GM21447 (cell line): ENCODE results near the gene OR52E2.
"Not testable (repeated sequence)": the region's sequence is repeated elsewhere in the genome, so short reads cannot be mapped to it uniquely, and the experiment has no call there.

Experiments used
- ATAC-seq: cut with Tn5 transposase; IDR thresholded peaks from one replicate; pipeline ENCODE4 v1.9.1; 2021; ENCODE audit not compliant: unreplicated experiment

Gene OR52E2

GRCh38 chr11:5059391-5059790 lies at the start of gene OR52E2:
TSS of gene OR52E2 (minus strand) at chr11:5059627. CDS start at chr11:5059627, 0 bp downstream.
- no peak for ATAC-seq

GRCh38 chr11:5107285-5107684 lies 47.9 kb upstream of the OR52E2 start:
- no peak for ATAC-seq

DNA sequence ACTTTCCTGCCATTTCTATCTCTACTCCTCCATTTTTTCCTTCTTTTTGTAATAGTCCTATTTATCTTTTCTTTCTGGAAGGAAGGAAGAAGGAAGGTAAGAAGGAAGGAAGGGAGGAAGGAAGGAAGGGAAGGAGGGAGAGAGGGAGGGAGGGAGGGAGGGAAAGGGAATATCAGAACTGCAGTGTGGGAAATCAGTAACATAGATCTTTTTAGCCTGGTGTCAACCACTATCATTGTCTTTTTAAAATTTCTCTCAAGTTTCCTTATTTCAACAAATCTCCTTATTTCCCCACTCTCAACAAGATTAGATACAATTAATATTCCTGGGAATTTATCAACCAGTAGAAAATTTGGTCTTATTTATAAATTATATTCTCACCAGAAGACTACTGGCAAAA lies 43.6 kb upstream of the OR52E2 start:
- ATAC-seq = no peak

- no peak for ATAC-seq
Observed at GRCh38 chr11:5102246-5102645, 42.8 kb upstream of the OR52E2 start.

- no peak for ATAC-seq
Observed at GRCh38 chr11:5096011-5096410, 36.6 kb upstream of the OR52E2 start.

GRCh38 chr11:5092821-5093585 lies 33.6 kb upstream of the OR52E2 start:
- no peak for ATAC-seq

GRCh38 chr11:5090668-5091067 lies 31.2 kb upstream of the OR52E2 start:
- ATAC-seq = no peak

- no peak for ATAC-seq
Observed at GRCh38 chr11:5088556-5088955, 29.1 kb upstream of the OR52E2 start.

DNA sequence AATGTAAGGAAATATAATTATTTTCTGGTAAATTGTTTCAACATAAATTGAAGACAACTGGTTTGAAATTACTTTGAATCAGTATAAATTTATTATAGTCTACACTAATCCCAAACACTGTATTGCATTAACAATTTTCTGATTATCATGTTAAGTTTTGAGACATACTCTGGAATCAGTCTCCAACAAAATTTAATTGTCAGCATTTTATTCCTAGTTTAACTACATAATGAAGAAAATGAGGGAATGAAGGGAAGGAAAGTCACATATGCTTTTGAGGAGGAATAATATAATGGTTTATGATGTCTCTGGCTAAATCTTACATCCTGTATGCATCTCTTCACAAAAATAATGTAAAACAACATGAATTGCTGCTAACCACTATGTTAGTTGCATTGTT lies 24.2 kb upstream of the OR52E2 start:
- ATAC-seq = no peak

- ATAC-seq = no peak
Observed at GRCh38 chr11:5081405-5081804, 22.0 kb upstream of the OR52E2 start.

- ATAC-seq = no peak
Observed at GRCh38 chr11:5071799-5072198, 12.4 kb upstream of the OR52E2 start.

- no peak for ATAC-seq
Observed at GRCh38 chr11:5069272-5069671, 9.8 kb upstream of the OR52E2 start, which contains the start of gene OR52E1. TSS of gene OR52E1 (plus strand) at chr11:5069572.

DNA sequence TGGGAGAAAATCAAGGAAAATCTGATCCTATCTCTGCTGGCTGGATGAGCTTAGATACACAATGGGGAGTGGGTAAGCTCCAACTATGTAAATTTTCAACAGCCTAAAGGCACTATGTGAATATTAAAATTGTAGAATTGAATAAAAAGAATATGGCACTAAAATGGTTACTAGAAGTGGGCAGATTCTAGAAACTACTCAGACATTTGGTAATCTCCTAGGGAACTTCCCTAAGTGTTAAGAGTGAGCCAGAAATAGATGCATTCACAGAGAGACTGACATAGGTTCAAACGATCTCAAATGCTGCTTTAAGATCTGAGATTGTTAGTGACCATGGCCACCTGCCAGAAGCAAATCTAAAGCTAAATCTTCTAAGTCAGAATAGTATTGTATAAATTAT lies 5.6 kb upstream of the OR52E2 start:
- no peak for ATAC-seq

GRCh38 chr11:5058679-5059078 lies 748 bp downstream of the OR52E2 start:
- not testable (repeated sequence) for ATAC-seq

DNA sequence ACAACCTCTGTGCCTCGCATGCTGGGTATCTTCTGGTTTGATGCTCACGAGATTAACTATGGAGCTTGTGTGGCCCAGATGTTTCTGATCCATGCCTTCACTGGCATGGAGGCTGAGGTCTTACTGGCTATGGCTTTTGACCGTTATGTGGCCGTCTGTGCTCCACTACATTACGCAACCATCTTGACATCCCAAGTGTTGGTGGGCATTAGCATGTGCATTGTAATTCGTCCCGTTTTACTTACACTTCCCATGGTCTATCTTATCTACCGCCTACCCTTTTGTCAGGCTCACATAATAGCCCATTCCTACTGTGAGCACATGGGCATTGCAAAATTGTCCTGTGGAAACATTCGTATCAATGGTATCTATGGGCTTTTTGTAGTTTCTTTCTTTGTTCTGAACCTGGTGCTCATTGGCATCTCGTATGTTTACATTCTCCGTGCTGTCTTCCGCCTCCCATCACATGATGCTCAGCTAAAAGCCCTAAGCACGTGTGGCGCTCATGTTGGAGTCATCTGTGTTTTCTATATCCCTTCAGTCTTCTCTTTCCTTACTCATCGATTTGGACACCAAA lies 12.6 kb downstream of the OR52E2 start:
- no peak for ATAC-seq

- no peak for ATAC-seq
Observed at GRCh38 chr11:5046226-5046625, 13.2 kb downstream of the OR52E2 start, which contains the start of gene OR52J3. TSS of gene OR52J3 (plus strand) at chr11:5046526. CDS start at chr11:5046526, 0 bp downstream.

- ATAC-seq = no peak
Observed at GRCh38 chr11:5043380-5043779, 16.0 kb downstream of the OR52E2 start.

DNA sequence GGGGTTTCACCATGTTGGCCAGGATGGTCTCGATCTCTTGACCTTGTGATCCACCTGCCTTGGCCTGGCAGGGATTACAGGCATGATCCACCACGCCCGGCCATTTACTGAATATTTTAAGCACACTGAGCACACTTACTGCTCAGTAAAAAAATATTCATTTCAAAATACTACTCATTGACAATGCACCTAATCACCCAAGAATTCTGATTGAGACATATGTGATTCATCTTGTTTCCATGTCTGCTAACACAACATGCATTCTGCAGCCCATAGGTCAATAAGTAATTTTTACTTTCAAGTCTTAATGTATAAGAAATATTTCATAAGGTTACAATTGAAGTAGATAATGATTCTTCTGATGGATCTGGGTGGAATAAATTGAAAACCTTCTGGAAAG lies 17.3 kb downstream of the OR52E2 start:
- ATAC-seq = no peak

DNA sequence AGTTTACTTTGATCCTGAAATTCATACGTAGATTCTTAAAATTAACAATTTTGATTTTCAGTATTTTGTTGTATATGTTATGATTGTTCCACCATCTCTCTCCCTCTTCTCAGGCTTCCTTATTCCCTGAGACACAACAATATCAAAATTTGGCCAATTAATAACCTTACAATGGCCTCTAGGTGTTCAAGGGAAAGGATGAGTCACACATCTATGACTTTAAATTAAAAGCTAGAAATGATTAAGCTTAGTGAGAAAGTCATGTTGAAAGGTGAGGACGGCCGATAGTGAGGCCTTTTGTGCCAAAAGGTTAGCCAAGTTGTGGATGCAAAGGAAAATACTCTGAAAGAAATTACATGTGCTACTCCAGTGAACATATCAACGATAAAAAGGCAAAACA lies 18.6 kb downstream of the OR52E2 start:
- no peak for ATAC-seq

- no peak for ATAC-seq
Observed at GRCh38 chr11:5038341-5038740, 21.1 kb downstream of the OR52E2 start.

GRCh38 chr11:5037926-5038325 lies 21.5 kb downstream of the OR52E2 start:
- ATAC-seq = no peak

- no peak for ATAC-seq
Observed at GRCh38 chr11:5036669-5037068, 22.8 kb downstream of the OR52E2 start.

GRCh38 chr11:5021996-5022395 lies 37.4 kb downstream of the OR52E2 start:
- ATAC-seq = no peak
